Lung (tissue), 12 donors: ENCODE measurements around the gene FANCC. TPM values are rescaled to one million over a fixed set of nuclear protein-coding genes. Genes with fewer than 3 reads are reported as not detected.

ENCODE experiments used
- ATAC-seq: fragments of 200-7000 bp; cut with Tn5 transposase; one replicate; pipeline ENCODE4 v1.9.1; 2020; ENCODE audit warnings: moderate number of reproducible peaks; ENCODE audit not compliant: insufficient read depth, low FRiP score
- DNase-seq, 3 donors: peaks; one replicate each; pipeline ENCODE4 v3.0.0-alpha.2; 2013 to 2017
- H3K27ac ChIP-seq, 2 donors: one replicate each; pipeline ENCODE4 v1.5.1; 2013; ENCODE audit warnings: mild to moderate bottlenecking in 2 of 2, moderate library complexity in 2 of 2, control low read depth in 1 of 2, inconsistent platforms in 1 of 2, low read depth in 1 of 2, low read length in 1 of 2
- H3K27me3 ChIP-seq, 3 donors: one replicate each; pipeline ENCODE4 v1.5.1; 2013; ENCODE audit warnings: low read length in 2 of 3; ENCODE audit not compliant: control insufficient read depth in 3 of 3, insufficient read depth in 3 of 3
- H3K36me3 ChIP-seq, 4 donors: one replicate each; pipeline ENCODE4 v1.5.1; 2013; ENCODE audit warnings: low read length in 4 of 4, mild to moderate bottlenecking in 1 of 4, moderate library complexity in 1 of 4; ENCODE audit not compliant: control insufficient read depth in 4 of 4, insufficient read depth in 4 of 4
- H3K4me1 ChIP-seq, 5 donors: one replicate each; pipeline ENCODE4 v1.5.1; 2013; ENCODE audit warnings: low read length in 5 of 5, mild to moderate bottlenecking in 2 of 5, moderate library complexity in 1 of 5; ENCODE audit not compliant: control insufficient read depth in 5 of 5, insufficient read depth in 5 of 5
- H3K4me3 ChIP-seq: one replicate; pipeline ENCODE4 v1.5.1; 2013; ENCODE audit warnings: mild to moderate bottlenecking, control low read depth, moderate library complexity
- H3K9ac ChIP-seq, 2 donors: one replicate each; pipeline ENCODE4 v1.5.1; 2013; ENCODE audit warnings: low read length in 2 of 2, control low read depth in 1 of 2; ENCODE audit not compliant: insufficient read depth in 1 of 2
- H3K9me3 ChIP-seq, 4 donors: one replicate each; pipeline ENCODE4 v1.5.1; 2013; ENCODE audit warnings: low read length in 3 of 4, mild to moderate bottlenecking in 1 of 4, moderate library complexity in 1 of 4; ENCODE audit not compliant: control insufficient read depth in 4 of 4, insufficient read depth in 3 of 4
- WGBS, 2 donors: extraction: QIAGEN DNeasy Blood & Tissue Kit; methylation state at CpG; one replicate each; pipeline ENCODE4 v1.1.7; 2013; 5-methylcytosine and 5-hydroxymethylcytosine counted together
- polyA plus RNA-seq, 2 donors: library from polyadenylated mRNA; stranded (reverse); fragments of 200-250 nt; gene quantifications; one replicate each; pipeline ENCODE4 v1.2.1, GENCODE V29; 2013
- total RNA-seq, 2 donors: library from RNA; depleted of rRNA in 1 of 2; stranded (reverse); fragments of >200 nt in 1 of 2; gene quantifications; one replicate each; pipeline ENCODE4 v1.2.1, GENCODE V29; 2014 to 2021
- TF ChIP-seq, protein P1 (sequence below): IDR thresholded peaks from 2 replicates; pipeline ENCODE4 v1.5.1; 2012; ENCODE audit warnings: mild to moderate bottlenecking; ENCODE audit errors: control extremely low read depth, extremely low read depth
- donor health status: control.
- donor health status: control.
- donor health status: Bipolar disorder and iron deficiency.
- donor health status: healthy.
- donor health status: DM: yes; HTN: yes; CAD: no.

Gene FANCC
- total and polyA plus RNA-seq, 4 donors, result 4.4 to 20.0 (median 8.7) TPM

GRCh38 chr9:95102572-95102971 lies 214.9 kb downstream of the FANCC start:
- Histone ChIP-seq H3K36me3 (peaks cover under 1 to 30% (median 6%) of the 10 kb centered on the region in 4 donors), H3K4me3 (no peak overlapping the region), H3K27ac (no peak overlapping the region), H3K9me3 (peaks cover 0 to 2% (median 0%) of the 10 kb centered on the region in 4 donors), H3K27me3 (no peaks in the 10 kb centered on the region), H3K9ac (no peak overlapping the region), H3K4me1 (peaks cover 0 to 15% (median 4%) of the 10 kb centered on the region in 5 donors)
- WGBS, 2 donors, result 89 to 91% methylated on average over 18 of the region's 18 CpGs
- TF ChIP-seq, protein P1, sequence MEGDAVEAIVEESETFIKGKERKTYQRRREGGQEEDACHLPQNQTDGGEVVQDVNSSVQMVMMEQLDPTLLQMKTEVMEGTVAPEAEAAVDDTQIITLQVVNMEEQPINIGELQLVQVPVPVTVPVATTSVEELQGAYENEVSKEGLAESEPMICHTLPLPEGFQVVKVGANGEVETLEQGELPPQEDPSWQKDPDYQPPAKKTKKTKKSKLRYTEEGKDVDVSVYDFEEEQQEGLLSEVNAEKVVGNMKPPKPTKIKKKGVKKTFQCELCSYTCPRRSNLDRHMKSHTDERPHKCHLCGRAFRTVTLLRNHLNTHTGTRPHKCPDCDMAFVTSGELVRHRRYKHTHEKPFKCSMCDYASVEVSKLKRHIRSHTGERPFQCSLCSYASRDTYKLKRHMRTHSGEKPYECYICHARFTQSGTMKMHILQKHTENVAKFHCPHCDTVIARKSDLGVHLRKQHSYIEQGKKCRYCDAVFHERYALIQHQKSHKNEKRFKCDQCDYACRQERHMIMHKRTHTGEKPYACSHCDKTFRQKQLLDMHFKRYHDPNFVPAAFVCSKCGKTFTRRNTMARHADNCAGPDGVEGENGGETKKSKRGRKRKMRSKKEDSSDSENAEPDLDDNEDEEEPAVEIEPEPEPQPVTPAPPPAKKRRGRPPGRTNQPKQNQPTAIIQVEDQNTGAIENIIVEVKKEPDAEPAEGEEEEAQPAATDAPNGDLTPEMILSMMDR, result no peak
- DNase-seq (no peak), ATAC-seq (no peak)

DNA sequence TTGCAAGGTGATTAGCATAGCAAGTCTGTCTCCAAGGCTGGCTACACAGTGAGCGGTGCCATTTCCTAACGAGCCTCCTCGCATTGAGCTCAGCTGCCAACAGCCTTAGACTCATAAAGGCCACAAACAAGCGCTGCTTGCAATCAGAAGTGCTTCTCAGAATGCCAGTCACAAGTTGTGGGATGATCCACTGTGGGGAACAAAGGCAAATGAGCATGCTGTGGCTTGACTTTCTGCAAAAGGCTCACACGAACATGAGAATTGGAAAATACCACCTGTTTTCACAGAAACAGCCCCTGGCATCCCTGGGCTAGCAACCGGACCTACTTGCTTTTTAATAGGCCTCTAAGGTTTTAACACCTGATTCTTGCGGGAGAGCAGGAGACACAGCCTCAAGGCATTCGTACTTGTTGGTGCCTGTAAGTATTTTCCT lies 215.5 kb downstream of the FANCC start:
- ATAC-seq (no peak), DNase-seq (no peak)
- H3K27me3 ChIP-seq, result no peaks in the 10 kb centered on the region
- TF ChIP-seq, protein P1, result no peak
- peak overlapping the region in 1 of 2 donors; percentile 0 for H3K27ac ChIP-seq
- 91 to 95% methylated on average over 8 of the region's 8 CpGs for WGBS, 2 donors
- no peak overlapping the region for H3K4me3 ChIP-seq
- H3K4me1 ChIP-seq, result peaks cover 0 to 18% (median 4%) of the 10 kb centered on the region in 5 donors
- peaks cover 5 to 28% (median 6%) of the 10 kb centered on the region in 4 donors for H3K36me3 ChIP-seq
- no peak overlapping the region for H3K9ac ChIP-seq
- peaks cover 0 to 2% (median 0%) of the 10 kb centered on the region in 4 donors for H3K9me3 ChIP-seq

- ATAC-seq (no peak), DNase-seq (no peak)
- H3K36me3 ChIP-seq, result peaks cover 0 to 24% (median 9%) of the 10 kb centered on the region in 4 donors
- TF ChIP-seq, protein P1, result no peak
- H3K9me3 ChIP-seq, result peaks cover 0 to 2% (median 0%) of the 10 kb centered on the region in 4 donors
- H3K27me3 ChIP-seq, result no peaks in the 10 kb centered on the region
- H3K4me1 ChIP-seq, result peaks cover 0 to 18% (median 4%) of the 10 kb centered on the region in 5 donors
- WGBS, 2 donors, result 94 to 96% methylated on average over 12 of the region's 12 CpGs
- H3K4me3 ChIP-seq, result no peak overlapping the region
- no peak overlapping the region for H3K9ac ChIP-seq
- H3K27ac ChIP-seq, result peak overlapping the region in 1 of 2 donors; percentile 0
Measured at GRCh38 chr9:95101326-95101725, 216.2 kb downstream of the FANCC start.
